GM12878 (cell line): ENCODE data around the gene C1QBP. TPM values are rescaled to one million over a fixed set of nuclear protein-coding genes. Genes with fewer than 3 reads are reported as not detected.
A peak's percentile ranks its signal among the peaks of the same experiment; 100 is the strongest.

ENCODE experiments used
- EED ChIP-seq: sonication (generic); IDR thresholded peaks from 2 replicates; pipeline ENCODE4 v1.6.1; 2016; ENCODE audit warnings: antibody characterized with exemption, low read depth
- EZH2 ChIP-seq: IDR thresholded peaks from 2 replicates; pipeline ENCODE4 v1.6.1; 2012; ENCODE audit warnings: low read depth, mild to moderate bottlenecking, control low read depth, inconsistent platforms, low read length, borderline replicate concordance; ENCODE audit not compliant: control insufficient read depth
- FOXK2 ChIP-seq: fragments of 450-650 bp; IDR thresholded peaks from 2 replicates; pipeline ENCODE4 v1.6.1; 2017; ENCODE audit warnings: mild to moderate bottlenecking, moderate library complexity
- HCFC1 ChIP-seq: fragments of 150-350 bp; IDR thresholded peaks from 2 replicates; pipeline ENCODE4 v1.6.1; 2014; ENCODE audit warnings: low read length
- HDAC2 ChIP-seq: fragments of 200-600 bp; sonication (generic); IDR thresholded peaks from 2 replicates; pipeline ENCODE4 v1.6.1; 2017
- MTA2 ChIP-seq: fragments of 450-650 bp; IDR thresholded peaks from 2 replicates; pipeline ENCODE4 v1.6.1; 2016; ENCODE audit warnings: low read depth, mild to moderate bottlenecking, moderate library complexity
- NFIC ChIP-seq: IDR thresholded peaks from 2 replicates; pipeline ENCODE4 v1.6.1; 2012; ENCODE audit warnings: low read depth, mild to moderate bottlenecking, inconsistent platforms, low read length, moderate library complexity
- NR2C2 ChIP-seq: IDR thresholded peaks from 2 replicates; pipeline ENCODE4 v1.6.1; 2011; ENCODE audit warnings: borderline replicate concordance, low read depth; ENCODE audit not compliant: control insufficient read depth, insufficient read length
- NR2F1 ChIP-seq: fragments of 450-650 bp; conservative IDR thresholded peaks from 2 replicates; pipeline ENCODE4 v1.6.1; 2017; ENCODE audit warnings: mild to moderate bottlenecking
- POU2F2 ChIP-seq: IDR thresholded peaks from 3 replicates; pipeline ENCODE4 v1.6.1; 2011; ENCODE audit warnings: low read depth, mild to moderate bottlenecking, low read length, borderline replicate concordance
- RAD21 ChIP-seq: IDR thresholded peaks from 2 replicates; pipeline ENCODE4 v1.6.1; 2011; ENCODE audit warnings: mild to moderate bottlenecking, low read depth, low read length, moderate library complexity; ENCODE audit not compliant: insufficient read depth
- RB1 ChIP-seq: fragments of 450-650 bp; formaldehyde crosslinking; IDR thresholded peaks from 2 replicates; pipeline ENCODE4 v1.6.1; 2017; ENCODE audit warnings: mild to moderate bottlenecking, borderline replicate concordance
- YBX1 ChIP-seq: fragments of 450-650 bp; IDR thresholded peaks from 2 replicates; pipeline ENCODE4 v1.6.1; 2016; ENCODE audit warnings: antibody characterized with exemption
- ZNF24 ChIP-seq: fragments of 450-650 bp; IDR thresholded peaks from 2 replicates; pipeline ENCODE4 v1.6.1; 2017; ENCODE audit warnings: antibody characterized with exemption, mild to moderate bottlenecking
- ZNF274 ChIP-seq: IDR thresholded peaks from one replicate; pipeline ENCODE4 v1.8.0; 2011; ENCODE audit not compliant: insufficient read length, insufficient read depth
- polyA plus RNA-seq, 11 experiments: library from polyadenylated mRNA; depleted of rRNA in 4 of 11; unstranded in 6 of 11; stranded (reverse) in 5 of 11; fragments of >200 nt; fragmentation: Nextera tagmentation in 4 of 11; fragmentation: Illumina TruSeq in 1 of 11; extraction: Ambion mirVana in 4 of 11; extraction: Trizol in 1 of 11; gene quantifications; 1 replicate in 1 of 11; 2 replicates in 10 of 11; pipeline versions ENCODE4 v1.2.1 to v1.2.3, GENCODE V29; 2011 to 2016; ENCODE audit warnings: inconsistent platforms in 2 of 11, missing spikeins in 2 of 11, low read depth in 1 of 11
- total RNA-seq, 4 experiments: library from RNA; depleted of rRNA in 3 of 4; stranded (reverse); fragments of >200 nt in 3 of 4; fragmentation: Illumina TruSeq in 1 of 4; extraction: Trizol in 1 of 4; gene quantifications; 2 replicates each; pipeline versions ENCODE4 v1.2.1 to v1.2.3, GENCODE V29; 2013 to 2021
- TF ChIP-seq, protein P1 (sequence below): fragments of 450-650 bp; formaldehyde crosslinking; IDR thresholded peaks from 2 replicates; pipeline ENCODE4 v1.4.0; 2020; ENCODE audit warnings: mild to moderate bottlenecking, moderate library complexity
- TF ChIP-seq, protein P2 (sequence below): fragments of 450-650 bp; IDR thresholded peaks from 2 replicates; pipeline ENCODE4 v1.6.1; 2017; ENCODE audit warnings: mild to moderate bottlenecking
- TF ChIP-seq, protein P3 (sequence below): fragments of 150-350 bp; IDR thresholded peaks from 2 replicates; pipeline ENCODE4 v1.6.1; 2016; ENCODE audit warnings: low read depth, low read length
- TF ChIP-seq, protein P4 (sequence below): IDR thresholded peaks from 2 replicates; pipeline ENCODE4 v1.6.1; 2011; ENCODE audit warnings: borderline replicate concordance, low read depth, mild to moderate bottlenecking, moderate library complexity, low read length; ENCODE audit not compliant: insufficient read depth, poor library complexity, severe bottlenecking

C1QBP gene
- total and polyA plus RNA-seq, 10 of the 15 experiments (the other 5 are each of a cell fraction or from before 2014, with no cell fraction given): 124 to 989 (median 429) TPM

DNA sequence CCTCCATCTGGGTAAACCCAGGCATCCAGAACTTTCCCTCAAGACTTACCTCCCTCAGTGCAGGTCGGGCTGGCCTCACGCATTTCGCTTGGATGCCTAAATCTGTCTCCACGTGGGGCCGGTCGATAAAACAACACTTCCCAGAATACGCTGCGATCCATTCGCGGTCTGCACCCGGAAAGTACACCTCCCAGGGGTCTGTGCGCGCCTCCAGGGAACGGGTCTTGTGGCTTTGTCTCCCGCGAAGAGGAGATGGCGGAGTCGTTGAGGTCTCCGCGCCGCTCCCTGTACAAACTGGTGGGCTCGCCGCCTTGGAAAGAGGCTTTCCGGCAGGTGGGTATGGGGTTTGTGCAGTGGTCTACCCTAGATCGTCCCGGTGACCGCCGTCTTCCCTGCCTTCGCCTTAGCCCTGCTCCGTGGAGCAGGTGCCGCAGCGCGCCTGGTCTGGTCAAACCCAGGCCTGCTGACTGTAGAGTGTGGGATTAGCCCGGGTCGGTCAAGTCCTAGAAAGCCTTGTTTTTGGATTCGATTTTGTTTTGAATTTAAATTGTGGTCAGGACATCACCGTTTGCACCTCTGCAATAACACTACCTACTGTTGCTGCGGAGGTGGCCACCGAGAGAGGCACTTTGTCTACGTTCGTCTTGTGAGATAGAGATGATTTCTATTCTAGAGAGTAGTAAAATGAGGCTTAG lies 18.8 kb downstream of the C1QBP start, which contains the start of gene RPAIN (continued):
- no peak for TF ChIP-seq NR2C2
- peak; percentile 50; the same call in 1 of the 2 replicates for TF ChIP-seq EED
- no peak for TF ChIP-seq ZNF24
- TF ChIP-seq FOXK2: peak; percentile 77
- TF ChIP-seq HCFC1: peak; percentile 85
- TF ChIP-seq POU2F2: peak; percentile 70; the same call in 1 of the 3 replicates
- TF ChIP-seq, protein P1, sequence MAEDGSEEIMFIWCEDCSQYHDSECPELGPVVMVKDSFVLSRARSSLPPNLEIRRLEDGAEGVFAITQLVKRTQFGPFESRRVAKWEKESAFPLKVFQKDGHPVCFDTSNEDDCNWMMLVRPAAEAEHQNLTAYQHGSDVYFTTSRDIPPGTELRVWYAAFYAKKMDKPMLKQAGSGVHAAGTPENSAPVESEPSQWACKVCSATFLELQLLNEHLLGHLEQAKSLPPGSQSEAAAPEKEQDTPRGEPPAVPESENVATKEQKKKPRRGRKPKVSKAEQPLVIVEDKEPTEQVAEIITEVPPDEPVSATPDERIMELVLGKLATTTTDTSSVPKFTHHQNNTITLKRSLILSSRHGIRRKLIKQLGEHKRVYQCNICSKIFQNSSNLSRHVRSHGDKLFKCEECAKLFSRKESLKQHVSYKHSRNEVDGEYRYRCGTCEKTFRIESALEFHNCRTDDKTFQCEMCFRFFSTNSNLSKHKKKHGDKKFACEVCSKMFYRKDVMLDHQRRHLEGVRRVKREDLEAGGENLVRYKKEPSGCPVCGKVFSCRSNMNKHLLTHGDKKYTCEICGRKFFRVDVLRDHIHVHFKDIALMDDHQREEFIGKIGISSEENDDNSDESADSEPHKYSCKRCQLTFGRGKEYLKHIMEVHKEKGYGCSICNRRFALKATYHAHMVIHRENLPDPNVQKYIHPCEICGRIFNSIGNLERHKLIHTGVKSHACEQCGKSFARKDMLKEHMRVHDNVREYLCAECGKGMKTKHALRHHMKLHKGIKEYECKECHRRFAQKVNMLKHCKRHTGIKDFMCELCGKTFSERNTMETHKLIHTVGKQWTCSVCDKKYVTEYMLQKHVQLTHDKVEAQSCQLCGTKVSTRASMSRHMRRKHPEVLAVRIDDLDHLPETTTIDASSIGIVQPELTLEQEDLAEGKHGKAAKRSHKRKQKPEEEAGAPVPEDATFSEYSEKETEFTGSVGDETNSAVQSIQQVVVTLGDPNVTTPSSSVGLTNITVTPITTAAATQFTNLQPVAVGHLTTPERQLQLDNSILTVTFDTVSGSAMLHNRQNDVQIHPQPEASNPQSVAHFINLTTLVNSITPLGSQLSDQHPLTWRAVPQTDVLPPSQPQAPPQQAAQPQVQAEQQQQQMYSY: no peak
- no peak for TF ChIP-seq RAD21
- TF ChIP-seq, protein P2, sequence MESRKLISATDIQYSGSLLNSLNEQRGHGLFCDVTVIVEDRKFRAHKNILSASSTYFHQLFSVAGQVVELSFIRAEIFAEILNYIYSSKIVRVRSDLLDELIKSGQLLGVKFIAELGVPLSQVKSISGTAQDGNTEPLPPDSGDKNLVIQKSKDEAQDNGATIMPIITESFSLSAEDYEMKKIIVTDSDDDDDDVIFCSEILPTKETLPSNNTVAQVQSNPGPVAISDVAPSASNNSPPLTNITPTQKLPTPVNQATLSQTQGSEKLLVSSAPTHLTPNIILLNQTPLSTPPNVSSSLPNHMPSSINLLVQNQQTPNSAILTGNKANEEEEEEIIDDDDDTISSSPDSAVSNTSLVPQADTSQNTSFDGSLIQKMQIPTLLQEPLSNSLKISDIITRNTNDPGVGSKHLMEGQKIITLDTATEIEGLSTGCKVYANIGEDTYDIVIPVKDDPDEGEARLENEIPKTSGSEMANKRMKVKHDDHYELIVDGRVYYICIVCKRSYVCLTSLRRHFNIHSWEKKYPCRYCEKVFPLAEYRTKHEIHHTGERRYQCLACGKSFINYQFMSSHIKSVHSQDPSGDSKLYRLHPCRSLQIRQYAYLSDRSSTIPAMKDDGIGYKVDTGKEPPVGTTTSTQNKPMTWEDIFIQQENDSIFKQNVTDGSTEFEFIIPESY: no peak
- TF ChIP-seq, protein P3, sequence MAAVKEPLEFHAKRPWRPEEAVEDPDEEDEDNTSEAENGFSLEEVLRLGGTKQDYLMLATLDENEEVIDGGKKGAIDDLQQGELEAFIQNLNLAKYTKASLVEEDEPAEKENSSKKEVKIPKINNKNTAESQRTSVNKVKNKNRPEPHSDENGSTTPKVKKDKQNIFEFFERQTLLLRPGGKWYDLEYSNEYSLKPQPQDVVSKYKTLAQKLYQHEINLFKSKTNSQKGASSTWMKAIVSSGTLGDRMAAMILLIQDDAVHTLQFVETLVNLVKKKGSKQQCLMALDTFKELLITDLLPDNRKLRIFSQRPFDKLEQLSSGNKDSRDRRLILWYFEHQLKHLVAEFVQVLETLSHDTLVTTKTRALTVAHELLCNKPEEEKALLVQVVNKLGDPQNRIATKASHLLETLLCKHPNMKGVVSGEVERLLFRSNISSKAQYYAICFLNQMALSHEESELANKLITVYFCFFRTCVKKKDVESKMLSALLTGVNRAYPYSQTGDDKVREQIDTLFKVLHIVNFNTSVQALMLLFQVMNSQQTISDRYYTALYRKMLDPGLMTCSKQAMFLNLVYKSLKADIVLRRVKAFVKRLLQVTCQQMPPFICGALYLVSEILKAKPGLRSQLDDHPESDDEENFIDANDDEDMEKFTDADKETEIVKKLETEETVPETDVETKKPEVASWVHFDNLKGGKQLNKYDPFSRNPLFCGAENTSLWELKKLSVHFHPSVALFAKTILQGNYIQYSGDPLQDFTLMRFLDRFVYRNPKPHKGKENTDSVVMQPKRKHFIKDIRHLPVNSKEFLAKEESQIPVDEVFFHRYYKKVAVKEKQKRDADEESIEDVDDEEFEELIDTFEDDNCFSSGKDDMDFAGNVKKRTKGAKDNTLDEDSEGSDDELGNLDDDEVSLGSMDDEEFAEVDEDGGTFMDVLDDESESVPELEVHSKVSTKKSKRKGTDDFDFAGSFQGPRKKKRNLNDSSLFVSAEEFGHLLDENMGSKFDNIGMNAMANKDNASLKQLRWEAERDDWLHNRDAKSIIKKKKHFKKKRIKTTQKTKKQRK: no peak; the same call in 1 of the 2 replicates
- TF ChIP-seq NR2F1: no peak
- TF ChIP-seq RB1: peak; percentile 73; the same call in 1 of the 2 replicates
- no peak for TF ChIP-seq NFIC
- no peak for TF ChIP-seq ZNF274
- no peak for TF ChIP-seq MTA2
- no peak for TF ChIP-seq EZH2
- TF ChIP-seq HDAC2: no peak
- no peak for TF ChIP-seq YBX1
- TF ChIP-seq, protein P4, sequence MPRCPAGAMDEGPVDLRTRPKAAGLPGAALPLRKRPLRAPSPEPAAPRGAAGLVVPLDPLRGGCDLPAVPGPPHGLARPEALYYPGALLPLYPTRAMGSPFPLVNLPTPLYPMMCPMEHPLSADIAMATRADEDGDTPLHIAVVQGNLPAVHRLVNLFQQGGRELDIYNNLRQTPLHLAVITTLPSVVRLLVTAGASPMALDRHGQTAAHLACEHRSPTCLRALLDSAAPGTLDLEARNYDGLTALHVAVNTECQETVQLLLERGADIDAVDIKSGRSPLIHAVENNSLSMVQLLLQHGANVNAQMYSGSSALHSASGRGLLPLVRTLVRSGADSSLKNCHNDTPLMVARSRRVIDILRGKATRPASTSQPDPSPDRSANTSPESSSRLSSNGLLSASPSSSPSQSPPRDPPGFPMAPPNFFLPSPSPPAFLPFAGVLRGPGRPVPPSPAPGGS: no peak
